ENCODE data around the gene ABLIM1. TPM values are rescaled to one million over a fixed set of nuclear protein-coding genes. Genes with fewer than 3 reads are reported as not detected.

ABLIM1 gene
- total and polyA plus RNA-seq, 2 experiments from 2014 or later, result 21.9 to 45.1 TPM

DNA sequence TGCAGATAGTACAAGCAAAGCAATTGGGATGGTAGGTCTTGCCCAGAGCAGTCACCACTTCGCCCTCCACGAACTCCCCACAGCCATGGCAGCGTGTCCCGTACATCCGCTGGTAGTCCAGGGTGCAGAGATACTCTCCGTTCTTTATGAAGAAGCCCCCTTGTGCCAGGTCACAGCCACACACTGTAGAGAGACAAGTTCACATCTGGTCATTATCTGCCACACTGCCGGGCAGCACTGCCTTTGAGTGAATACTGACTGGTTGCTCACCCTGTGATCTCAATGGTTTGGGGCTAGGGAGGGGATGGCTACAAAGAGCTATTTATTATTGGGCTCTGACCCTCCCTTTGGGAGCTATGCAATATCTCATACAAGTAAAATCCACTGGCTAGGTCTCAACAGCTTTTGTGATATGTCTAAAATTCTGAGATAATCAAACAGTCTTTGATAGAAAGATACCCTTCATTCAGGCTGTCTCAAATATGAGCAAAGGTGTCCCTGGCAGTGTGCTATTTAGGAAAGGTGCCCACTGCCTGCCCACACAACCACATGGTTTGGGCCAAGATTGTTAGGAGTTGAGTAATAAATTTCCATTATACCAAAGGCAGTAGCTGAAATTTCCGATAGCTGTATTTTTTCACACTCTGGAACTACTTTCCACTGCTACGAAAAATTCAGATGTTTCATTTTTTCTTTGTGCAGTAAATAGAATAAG, 82.5 kb downstream of the ABLIM1 start (continued):
- TF ChIP-seq REST (IDR thresholded peaks at IDR 0.05; ENCODE audit: unreplicated experiment) (no peak), CREB1 (CRISPR knock-in tag; IDR thresholded peaks at IDR 0.05; ENCODE audit: low read depth) (no peak), NANOG (IDR thresholded peaks at IDR 0.05; ENCODE audit: borderline replicate concordance) (no peak), JUNB (IDR thresholded peaks at IDR 0.05; ENCODE audit: unreplicated experiment) (no peak)

GRCh38 chr10:114573330-114574045, 84.6 kb downstream of the ABLIM1 start:
- no peaks in the 10 kb centered on the region for H3K27me3 ChIP-seq (ENCODE audit: insufficient read depth)
- H3K4me1 ChIP-seq (ENCODE audit: insufficient read depth), result peaks cover 7% of the 10 kb centered on the region; the same call in 1 of the 2 replicates
- peaks cover 11% of the 10 kb centered on the region; the same call in 2 of the 3 replicates for H3K4me1 Mint-ChIP-seq
- H3K9me3 Mint-ChIP-seq, result no peaks in the 10 kb centered on the region
- no peak overlapping the region for H3K4me3 Mint-ChIP-seq
- H3K36me3 Mint-ChIP-seq (ENCODE audit: low read depth), result no peaks in the 10 kb centered on the region
- no peak overlapping the region for H3K4me3 ChIP-seq
- no peak overlapping the region for H3K4me2 ChIP-seq
- DNase-seq (ENCODE audit: low spot score) (no peak), ATAC-seq (no peak)
- no peaks in the 10 kb centered on the region for H3F3A ChIP-seq (replicated peaks; ENCODE audit: low read depth)
- H3K79me2 ChIP-seq (replicated peaks; ENCODE audit: insufficient read depth), result no peaks in the 10 kb centered on the region
- H3K27me3 Mint-ChIP-seq (ENCODE audit: insufficient read depth, low read depth, poor library complexity), result peaks cover 2% of the 10 kb centered on the region
- H4K20me1 ChIP-seq (replicated peaks; ENCODE audit: insufficient read depth), result no peaks in the 10 kb centered on the region
- no peaks in the 10 kb centered on the region for H3K36me3 ChIP-seq (ENCODE audit: insufficient read depth)
- H3K27ac Mint-ChIP-seq, result no peak overlapping the region
- H3K27ac ChIP-seq (ENCODE audit: low read depth), result no peak overlapping the region
- H3K9me2 ChIP-seq (ENCODE audit: insufficient read depth), result no peaks in the 10 kb centered on the region
- H2AFZ ChIP-seq, result no peak overlapping the region
- TF ChIP-seq ZNF462 (CRISPR knock-in tag; IDR thresholded peaks at IDR 0.05) (no peak), ZNF114 (CRISPR knock-in tag; IDR thresholded peaks at IDR 0.05) (no peak), CREB1 (CRISPR knock-in tag; IDR thresholded peaks at IDR 0.05; ENCODE audit: low read depth) (no peak), ETS1 (IDR thresholded peaks at IDR 0.05) (no peak), STAT1 (IDR thresholded peaks at IDR 0.05; ENCODE audit: unreplicated experiment) (no peak), ZNF331 (CRISPR knock-in tag; IDR thresholded peaks at IDR 0.05; ENCODE audit: low read depth) (no peak)
